Effector memory CD8-positive, alpha-beta T cell (primary cell): ENCODE measurements around the gene CD247.

ENCODE experiments used
- ATAC-seq: fragments of 150-1000 bp; cut with Tn5 transposase; replicated peaks from 2 replicates; pipeline ENCODE4 v1.10.0; 2021; ENCODE audit warnings: mild to moderate bottlenecking, moderate library complexity
- DNase-seq, 3 experiments: peaks; one replicate each; pipeline ENCODE4 v3.0.0; 2021
- H3K27ac Mint-ChIP-seq, 2 donors: one replicate each; pipeline ENCODE4 v1.8.0; 2022; ENCODE audit warnings: mild to moderate bottlenecking in 2 of 2, mixed read lengths in 2 of 2, moderate library complexity in 2 of 2
- H3K27me3 Mint-ChIP-seq, 2 donors: one replicate each; pipeline ENCODE4 v1.8.0; 2022; ENCODE audit warnings: mixed read lengths in 2 of 2
- H3K36me3 Mint-ChIP-seq: one replicate; pipeline ENCODE4 v1.8.0; 2022; ENCODE audit warnings: mild to moderate bottlenecking, moderate library complexity, mixed read lengths; ENCODE audit not compliant: insufficient read depth
- H3K4me1 Mint-ChIP-seq, 2 donors: one replicate each; pipeline ENCODE4 v1.8.0; 2022; ENCODE audit warnings: low read depth in 2 of 2, mixed read lengths in 2 of 2
- H3K4me3 Mint-ChIP-seq, 2 donors: one replicate each; pipeline ENCODE4 v1.8.0; 2022; ENCODE audit warnings: mild to moderate bottlenecking in 2 of 2, mixed read lengths in 2 of 2, moderate library complexity in 2 of 2
- H3K9me3 Mint-ChIP-seq, 2 donors: one replicate each; pipeline ENCODE4 v1.8.0; 2022; ENCODE audit warnings: mixed read lengths in 2 of 2

CD247 gene

DNA sequence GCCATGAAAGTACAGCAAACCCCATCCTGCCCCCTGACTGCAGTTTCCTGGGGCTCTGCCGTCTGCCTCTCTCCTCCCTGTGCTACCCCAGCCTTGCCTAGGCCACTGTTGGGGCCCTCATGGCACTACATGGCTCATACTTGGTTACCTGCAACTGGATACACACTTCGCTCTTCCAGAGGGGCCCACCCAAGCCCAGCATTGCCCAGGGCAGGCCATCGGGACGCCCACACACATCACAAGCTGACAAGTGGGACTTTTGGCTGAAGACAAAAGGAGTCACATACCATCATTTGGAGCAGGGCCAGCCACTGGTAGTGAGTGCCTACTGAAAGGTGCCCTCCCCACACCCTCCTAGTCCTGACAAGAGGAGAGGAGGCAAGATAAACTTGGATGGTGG lies 82.8 kb downstream of the CD247 start:
- ATAC-seq (no peak), DNase-seq (no peak)
- peaks cover 78% of the 10 kb centered on the region for H3K36me3 Mint-ChIP-seq
- H3K27ac Mint-ChIP-seq: peak overlapping the region; percentile 94 to 96
- no peaks in the 10 kb centered on the region for H3K27me3 Mint-ChIP-seq
- H3K4me3 Mint-ChIP-seq: peak overlapping the region in 1 of 2 donors; percentile 44
- peaks cover 60 to 69% of the 10 kb centered on the region in 2 donors for H3K4me1 Mint-ChIP-seq
- H3K9me3 Mint-ChIP-seq: no peaks in the 10 kb centered on the region

DNA sequence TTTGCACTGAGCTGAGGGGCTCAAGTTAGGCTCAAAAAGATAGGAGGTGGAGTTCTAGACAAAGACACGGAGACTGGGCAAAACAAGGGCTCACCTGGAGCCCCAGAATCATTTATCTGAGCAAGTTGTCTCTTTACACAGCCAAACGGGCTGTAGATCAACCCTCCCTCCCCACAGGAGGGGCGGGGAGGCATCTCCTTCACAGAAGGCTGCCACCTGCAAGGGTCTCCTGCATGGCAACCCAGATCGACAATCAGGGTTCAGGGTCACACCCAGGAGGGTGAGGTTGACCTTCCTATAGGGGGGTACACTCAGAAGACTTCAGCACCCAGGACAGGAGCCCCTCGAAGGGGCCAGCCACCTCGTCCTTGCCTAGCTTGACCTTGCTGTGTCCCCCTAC lies 84.0 kb downstream of the CD247 start:
- Mint-ChIP-seq H3K4me1 (peaks cover 61 to 68% of the 10 kb centered on the region in 2 donors), H3K9me3 (no peaks in the 10 kb centered on the region), H3K36me3 (peaks cover 77% of the 10 kb centered on the region), H3K4me3 (no peak overlapping the region), H3K27ac (peak overlapping the region; percentile 81 to 96), H3K27me3 (no peaks in the 10 kb centered on the region)
- DNase-seq: no peak
- ATAC-seq: no peak

DNA sequence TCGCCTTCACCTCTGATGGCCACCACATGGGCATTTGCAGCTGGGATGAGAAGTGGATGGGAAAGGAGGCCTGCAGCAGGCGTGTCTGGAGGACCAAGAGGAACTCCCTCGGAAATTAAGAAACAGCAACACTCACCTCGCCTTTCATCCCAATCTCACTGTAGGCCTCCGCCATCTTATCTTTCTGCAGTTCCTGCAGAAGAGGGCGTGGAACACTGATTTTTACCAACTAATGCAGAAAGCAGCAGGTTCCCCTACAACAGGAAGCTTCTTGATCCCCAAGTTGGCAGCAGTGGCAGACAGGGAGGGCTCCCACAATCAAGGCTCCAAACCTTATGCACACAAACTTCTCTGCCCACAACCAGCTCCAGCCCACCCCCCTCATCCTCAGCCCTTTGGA lies 84.4 kb downstream of the CD247 start:
- peak overlapping the region; percentile 81 to 96 for H3K27ac Mint-ChIP-seq
- no peaks in the 10 kb centered on the region for H3K27me3 Mint-ChIP-seq
- H3K36me3 Mint-ChIP-seq: peaks cover 77% of the 10 kb centered on the region
- H3K9me3 Mint-ChIP-seq: no peaks in the 10 kb centered on the region
- DNase-seq (no peak), ATAC-seq (no peak)
- H3K4me1 Mint-ChIP-seq: peaks cover 62 to 69% of the 10 kb centered on the region in 2 donors
- H3K4me3 Mint-ChIP-seq: no peak overlapping the region

DNA sequence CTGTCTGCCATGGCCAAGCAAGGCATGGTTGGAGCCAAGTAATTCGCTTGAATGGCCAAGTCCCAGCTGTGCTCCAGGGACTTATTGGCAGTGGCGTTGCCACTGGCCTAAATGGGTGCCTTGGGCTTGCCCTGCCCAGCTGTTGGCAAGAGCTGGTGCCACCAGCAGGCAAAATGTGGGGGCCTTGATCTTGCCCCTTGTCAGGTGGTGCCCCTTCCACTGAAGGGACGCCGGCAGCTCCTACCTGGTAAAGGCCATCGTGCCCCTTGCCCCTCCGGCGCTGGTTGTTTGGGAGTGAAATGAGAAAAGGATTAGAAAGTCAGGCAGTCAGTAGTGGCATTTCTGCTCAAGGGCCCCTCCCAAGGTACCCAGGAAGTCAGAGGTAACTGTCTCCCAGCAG lies 85.5 kb downstream of the CD247 start:
- peak overlapping the region; percentile 92 to 96 for H3K27ac Mint-ChIP-seq
- peaks cover 72% of the 10 kb centered on the region for H3K36me3 Mint-ChIP-seq
- peaks cover 60 to 69% of the 10 kb centered on the region in 2 donors for H3K4me1 Mint-ChIP-seq
- no peaks in the 10 kb centered on the region for H3K9me3 Mint-ChIP-seq
- no peak for ATAC-seq
- no peak for DNase-seq
- no peaks in the 10 kb centered on the region for H3K27me3 Mint-ChIP-seq
- H3K4me3 Mint-ChIP-seq: no peak overlapping the region

DNA sequence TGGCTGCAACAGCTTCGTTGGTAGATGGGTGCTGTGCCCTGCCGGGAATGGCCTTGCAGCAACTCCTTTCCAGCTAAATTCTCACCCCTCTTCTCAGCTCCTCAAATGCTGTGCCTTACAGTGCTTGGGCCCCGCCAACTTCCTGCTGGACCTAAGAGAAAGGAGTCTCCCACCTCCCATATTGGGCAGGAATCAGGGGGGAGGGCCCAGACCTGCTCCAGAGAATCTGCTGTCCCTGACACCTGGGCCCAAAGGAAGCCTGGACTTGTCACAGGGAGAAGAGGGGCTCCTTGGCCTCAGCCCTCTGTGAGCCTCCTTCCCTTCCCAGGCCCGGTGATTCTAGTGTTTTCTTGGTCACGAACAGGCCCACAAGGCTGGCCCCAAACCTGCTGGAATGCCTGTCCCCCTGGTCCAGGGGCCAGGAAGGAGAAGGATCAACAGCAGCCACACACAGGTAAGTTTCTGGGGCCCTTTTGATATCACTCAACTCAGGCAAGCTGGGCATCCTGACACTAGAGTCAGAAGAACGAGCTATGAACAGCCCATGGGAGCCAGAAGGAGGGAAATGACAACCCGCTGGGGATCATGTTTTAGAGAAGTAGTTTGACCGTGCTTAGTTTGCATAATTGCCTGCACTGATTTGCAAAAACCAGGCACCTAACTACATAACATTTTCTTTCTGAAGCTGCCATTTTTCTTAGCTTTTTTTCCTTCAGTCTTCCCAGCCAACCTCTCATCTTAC lies 86.2 kb downstream of the CD247 start:
- no peak for DNase-seq
- H3K9me3 Mint-ChIP-seq: no peaks in the 10 kb centered on the region
- peaks cover 67% of the 10 kb centered on the region for H3K36me3 Mint-ChIP-seq
- H3K4me3 Mint-ChIP-seq: peak overlapping the region in 1 of 2 donors; percentile 43
- H3K27ac Mint-ChIP-seq: peak overlapping the region; percentile 92 to 96
- no peak for ATAC-seq
- peaks cover 54 to 70% of the 10 kb centered on the region in 2 donors for H3K4me1 Mint-ChIP-seq
- no peaks in the 10 kb centered on the region for H3K27me3 Mint-ChIP-seq

DNA sequence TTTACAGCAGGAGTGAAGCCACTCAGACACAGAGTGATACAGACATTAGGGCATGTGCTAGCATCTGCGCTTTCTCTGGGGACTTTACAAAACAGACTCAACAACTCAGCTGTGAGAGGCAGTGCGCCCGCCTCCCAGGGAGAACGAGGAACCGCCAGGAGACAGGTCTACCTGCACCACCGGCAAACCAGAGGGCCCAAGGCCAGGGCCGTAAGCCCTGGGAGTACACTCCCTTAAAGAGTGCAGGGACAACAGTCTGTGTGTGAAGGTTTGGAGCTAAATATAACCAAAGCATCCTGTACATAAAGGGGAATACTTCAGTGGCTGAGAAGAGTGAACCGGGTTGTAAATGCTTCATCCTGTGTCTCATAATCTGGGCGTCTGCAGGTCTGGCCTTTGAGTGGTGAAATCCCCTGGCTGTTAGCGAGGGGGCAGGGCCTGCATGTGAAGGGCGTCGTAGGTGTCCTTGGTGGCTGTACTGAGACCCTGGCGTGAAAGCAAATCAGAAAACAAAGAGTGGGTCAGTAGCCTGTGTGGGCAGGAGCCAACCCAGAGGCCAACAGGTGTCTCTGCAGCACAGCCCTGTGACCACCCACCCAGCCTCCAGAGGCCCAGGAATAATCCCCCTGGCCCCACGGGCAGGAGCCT lies 86.9 kb downstream of the CD247 start:
- Mint-ChIP-seq H3K4me1 (peaks cover 47 to 66% of the 10 kb centered on the region in 2 donors), H3K4me3 (peak overlapping the region; percentile 50 to 77), H3K27ac (peak overlapping the region; percentile 92 to 96), H3K9me3 (no peaks in the 10 kb centered on the region), H3K36me3 (peaks cover 63% of the 10 kb centered on the region), H3K27me3 (no peaks in the 10 kb centered on the region)
- peak; percentile 38 for ATAC-seq
- DNase-seq: no peak

DNA sequence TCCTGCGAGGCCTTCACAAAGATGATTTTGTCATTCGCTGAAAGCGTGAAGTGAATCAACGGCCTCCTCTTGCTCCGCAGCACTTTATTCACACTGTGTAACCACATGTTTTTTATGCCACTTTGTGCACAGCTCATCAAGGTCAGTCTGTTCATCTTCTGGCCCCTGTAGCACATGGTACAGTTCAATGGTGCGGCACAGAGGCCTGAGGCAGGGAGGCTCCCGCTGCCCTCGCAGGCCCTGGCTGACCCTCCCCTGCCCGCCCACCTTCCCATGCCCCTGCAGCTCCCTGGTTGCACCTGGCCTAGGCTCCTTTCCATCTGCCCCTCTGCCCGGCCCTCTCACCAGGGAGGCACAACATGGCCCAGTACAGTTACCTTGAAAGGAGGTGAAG lies 87.5 kb downstream of the CD247 start:
- H3K27me3 Mint-ChIP-seq: no peaks in the 10 kb centered on the region
- peaks cover 60% of the 10 kb centered on the region for H3K36me3 Mint-ChIP-seq
- peak overlapping the region; percentile 50 to 77 for H3K4me3 Mint-ChIP-seq
- DNase-seq (no peak), ATAC-seq (peak; percentile 56)
- peaks cover 42 to 60% of the 10 kb centered on the region in 2 donors for H3K4me1 Mint-ChIP-seq
- peak overlapping the region; percentile 92 to 96 for H3K27ac Mint-ChIP-seq
- no peaks in the 10 kb centered on the region for H3K9me3 Mint-ChIP-seq

DNA sequence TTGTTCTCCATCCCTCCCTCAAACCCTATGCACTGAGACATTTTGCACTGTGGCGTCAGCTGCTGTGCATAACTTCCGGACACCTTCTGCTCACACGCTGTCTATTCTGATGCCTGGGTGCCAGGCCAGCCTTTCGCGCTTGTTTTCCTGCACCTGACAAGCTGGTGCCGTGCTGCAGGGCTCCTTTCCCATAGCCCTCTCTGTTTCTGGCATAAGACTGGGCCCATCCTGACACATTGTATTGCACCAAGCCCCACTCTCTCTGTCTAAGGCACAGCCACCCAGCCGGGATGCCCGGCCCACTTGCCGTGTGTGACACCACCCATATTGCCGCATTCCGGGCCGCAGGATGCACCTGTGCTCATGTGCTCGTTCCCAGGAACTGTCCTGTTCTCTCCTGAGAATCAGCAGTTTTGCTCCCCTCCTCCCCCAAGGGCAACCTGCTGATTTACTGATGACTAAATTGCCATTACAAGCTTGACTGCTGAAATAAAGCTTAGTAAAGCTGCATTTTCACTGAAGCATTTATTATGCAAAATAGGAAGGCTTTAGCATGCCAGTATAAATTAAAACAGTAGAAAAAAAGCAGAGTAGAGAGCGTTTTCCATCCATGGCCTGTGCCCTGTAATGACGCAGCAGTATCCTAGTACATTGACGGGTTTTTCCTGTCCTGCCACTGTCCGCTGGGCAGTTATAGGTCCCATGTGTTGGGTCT lies 88.0 kb downstream of the CD247 start:
- Mint-ChIP-seq H3K9me3 (no peaks in the 10 kb centered on the region), H3K27me3 (no peaks in the 10 kb centered on the region), H3K4me1 (peaks cover 38 to 56% of the 10 kb centered on the region in 2 donors), H3K27ac (peak overlapping the region; percentile 92 to 96), H3K36me3 (peaks cover 55% of the 10 kb centered on the region), H3K4me3 (peak overlapping the region; percentile 30 to 77)
- no peak for DNase-seq
- peak; percentile 31 for ATAC-seq

DNA sequence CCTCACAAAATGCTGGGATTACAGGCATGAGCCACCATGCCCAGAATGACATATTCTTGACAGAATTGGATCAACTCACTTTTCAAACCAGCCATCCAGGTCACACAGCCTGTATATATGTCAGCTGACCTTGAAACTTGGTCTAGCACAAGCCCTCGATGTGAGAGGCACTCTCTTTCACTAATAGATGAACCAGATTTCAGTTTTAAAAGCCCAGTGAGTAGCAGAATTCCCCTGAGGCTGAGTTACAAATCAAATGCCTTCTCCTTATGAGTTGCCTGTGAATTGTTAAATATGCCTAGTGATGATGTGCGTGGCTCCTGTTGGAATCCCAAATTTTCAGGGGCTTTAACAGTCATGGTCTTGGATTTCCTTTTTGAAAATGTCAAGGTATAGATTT lies 88.7 kb downstream of the CD247 start:
- ATAC-seq: no peak
- Mint-ChIP-seq H3K4me1 (peaks cover 37 to 54% of the 10 kb centered on the region in 2 donors), H3K4me3 (peak overlapping the region; percentile 30 to 40), H3K27ac (peak overlapping the region; percentile 92 to 96), H3K36me3 (peaks cover 57% of the 10 kb centered on the region), H3K27me3 (no peaks in the 10 kb centered on the region), H3K9me3 (no peaks in the 10 kb centered on the region)
- DNase-seq: no peak

DNA sequence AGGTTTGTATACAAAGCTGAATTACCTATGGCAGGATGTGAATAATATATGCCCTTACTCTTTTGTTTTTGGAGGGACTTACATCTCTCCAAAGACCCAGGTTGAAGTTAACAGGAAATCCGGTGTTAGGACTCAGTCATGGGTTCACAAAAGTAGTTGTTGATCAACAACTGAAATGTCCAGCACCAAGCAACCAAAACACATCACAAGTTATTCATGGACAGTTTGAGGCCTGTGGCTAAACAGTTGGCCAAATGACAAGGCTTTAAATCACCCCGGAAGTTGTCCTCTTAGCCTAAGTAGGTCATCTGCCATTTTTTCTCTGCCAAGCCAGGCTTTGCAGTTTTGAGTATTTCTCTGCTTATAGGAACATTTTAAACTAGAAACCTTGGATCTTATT lies 89.9 kb downstream of the CD247 start:
- DNase-seq (peak in 1 of 3 experiments; percentile 39), ATAC-seq (peak; percentile 67)
- Mint-ChIP-seq H3K27me3 (no peaks in the 10 kb centered on the region), H3K9me3 (no peaks in the 10 kb centered on the region), H3K36me3 (peaks cover 52% of the 10 kb centered on the region), H3K4me3 (peak overlapping the region in 1 of 2 donors; percentile 40), H3K27ac (peak overlapping the region; percentile 92 to 96), H3K4me1 (peaks cover 35 to 47% of the 10 kb centered on the region in 2 donors)

DNA sequence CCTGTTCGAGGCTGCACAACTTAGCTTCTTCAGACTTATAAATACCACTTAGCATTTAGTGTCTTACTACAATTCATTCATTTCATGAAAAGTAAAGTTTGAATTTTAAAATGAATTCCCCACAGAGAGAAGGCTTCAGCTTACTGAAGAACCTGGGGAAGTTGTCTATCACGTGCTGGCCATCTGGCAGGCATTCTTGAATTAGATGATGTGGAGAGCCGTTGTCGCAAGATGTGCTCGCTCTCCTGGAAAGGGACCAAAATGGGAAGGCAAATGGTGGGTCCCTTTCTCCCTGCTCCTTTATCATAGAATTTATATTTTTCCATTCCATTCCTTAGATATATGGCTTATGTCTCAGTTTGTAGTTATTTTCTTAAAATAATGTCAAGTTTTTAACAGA lies 90.5 kb downstream of the CD247 start:
- Mint-ChIP-seq H3K4me3 (no peak overlapping the region), H3K4me1 (peaks cover 32 to 44% of the 10 kb centered on the region in 2 donors)
- DNase-seq: no peak

DNA sequence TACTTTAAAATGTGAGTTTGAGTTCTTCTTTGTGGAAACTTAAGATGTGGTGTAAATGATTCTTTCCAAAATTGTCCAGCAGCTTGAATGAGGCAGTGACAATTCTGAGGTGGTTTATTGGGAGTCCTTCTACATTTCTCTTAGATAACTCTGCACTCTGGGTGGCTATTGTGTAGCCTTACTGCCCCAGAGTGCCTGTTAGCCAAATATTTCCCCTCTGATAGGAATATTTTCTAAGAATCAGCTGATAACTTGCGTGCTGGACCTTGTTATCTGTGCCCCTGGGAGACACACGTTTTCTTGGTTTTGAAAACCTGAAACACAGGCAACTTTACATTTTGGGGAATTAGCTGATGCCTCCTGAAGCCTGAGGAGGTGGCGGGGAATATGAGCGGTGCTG lies 91.6 kb downstream of the CD247 start:
- ATAC-seq (no peak), DNase-seq (no peak)
- H3K4me1 Mint-ChIP-seq: peaks cover 32 to 37% of the 10 kb centered on the region in 2 donors
- peaks cover 35% of the 10 kb centered on the region for H3K36me3 Mint-ChIP-seq
- H3K9me3 Mint-ChIP-seq: no peaks in the 10 kb centered on the region
- H3K4me3 Mint-ChIP-seq: peak overlapping the region in 1 of 2 donors; percentile 12
- H3K27ac Mint-ChIP-seq: peak overlapping the region; percentile 92 to 96
- no peaks in the 10 kb centered on the region for H3K27me3 Mint-ChIP-seq

More for the DNA sequence above, 90.5 kb downstream of the CD247 start:
- Mint-ChIP-seq H3K36me3 (peaks cover 46% of the 10 kb centered on the region), H3K27ac (peak overlapping the region; percentile 92 to 96), H3K27me3 (no peaks in the 10 kb centered on the region), H3K9me3 (no peaks in the 10 kb centered on the region)
- no peak for ATAC-seq

DNA sequence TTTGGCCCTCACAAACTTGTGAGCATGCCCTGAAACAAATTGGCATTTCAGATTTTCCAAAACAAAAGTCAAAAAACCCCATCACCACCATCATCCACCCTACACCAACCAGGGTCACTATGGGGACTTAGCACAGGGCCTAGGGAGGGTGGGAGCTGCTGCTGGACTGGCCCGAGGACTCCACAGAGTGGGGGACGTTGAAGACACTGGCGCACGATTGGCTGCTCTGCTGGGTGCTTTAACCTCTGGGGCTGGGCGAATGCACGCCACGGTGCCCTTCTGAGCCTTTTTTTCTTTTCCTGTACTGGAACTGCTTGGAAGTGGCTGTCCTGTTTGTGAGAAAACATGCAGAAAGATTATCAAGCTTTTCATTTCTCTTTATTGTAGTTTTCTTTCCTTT lies 92.8 kb downstream of the CD247 start:
- Mint-ChIP-seq H3K36me3 (peaks cover 23% of the 10 kb centered on the region), H3K27me3 (no peaks in the 10 kb centered on the region), H3K27ac (peak overlapping the region in 1 of 2 donors; percentile 92), H3K9me3 (no peaks in the 10 kb centered on the region), H3K4me1 (peaks cover 23 to 27% of the 10 kb centered on the region in 2 donors), H3K4me3 (no peak overlapping the region)
- DNase-seq: no peak
- ATAC-seq: no peak
